Measurements from ENCODE around the gene MRPL49.

- TF ChIP-seq, protein P1, sequence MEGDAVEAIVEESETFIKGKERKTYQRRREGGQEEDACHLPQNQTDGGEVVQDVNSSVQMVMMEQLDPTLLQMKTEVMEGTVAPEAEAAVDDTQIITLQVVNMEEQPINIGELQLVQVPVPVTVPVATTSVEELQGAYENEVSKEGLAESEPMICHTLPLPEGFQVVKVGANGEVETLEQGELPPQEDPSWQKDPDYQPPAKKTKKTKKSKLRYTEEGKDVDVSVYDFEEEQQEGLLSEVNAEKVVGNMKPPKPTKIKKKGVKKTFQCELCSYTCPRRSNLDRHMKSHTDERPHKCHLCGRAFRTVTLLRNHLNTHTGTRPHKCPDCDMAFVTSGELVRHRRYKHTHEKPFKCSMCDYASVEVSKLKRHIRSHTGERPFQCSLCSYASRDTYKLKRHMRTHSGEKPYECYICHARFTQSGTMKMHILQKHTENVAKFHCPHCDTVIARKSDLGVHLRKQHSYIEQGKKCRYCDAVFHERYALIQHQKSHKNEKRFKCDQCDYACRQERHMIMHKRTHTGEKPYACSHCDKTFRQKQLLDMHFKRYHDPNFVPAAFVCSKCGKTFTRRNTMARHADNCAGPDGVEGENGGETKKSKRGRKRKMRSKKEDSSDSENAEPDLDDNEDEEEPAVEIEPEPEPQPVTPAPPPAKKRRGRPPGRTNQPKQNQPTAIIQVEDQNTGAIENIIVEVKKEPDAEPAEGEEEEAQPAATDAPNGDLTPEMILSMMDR (IDR thresholded peaks at IDR 0.05): no peak
- no peak for TF ChIP-seq EZH2 (IDR thresholded peaks at IDR 0.05)
These were observed 25.4 kb downstream of the MRPL49 start for GRCh38 chr11:65147352-65148075.
